HG02884 (cell line): Measurements from ENCODE around the gene USP37.

Experiments
- ATAC-seq: cut with Tn5 transposase; IDR thresholded peaks from one replicate; pipeline ENCODE4 v1.9.1; 2021; ENCODE audit warnings: mild to moderate bottlenecking, moderate library complexity; ENCODE audit not compliant: unreplicated experiment

The USP37 gene

GRCh38 chr2:218432676-218433365 lies 135.3 kb downstream of the USP37 start:
- ATAC-seq, result no peak

- ATAC-seq, result no peak
These were observed 136.3 kb downstream of the USP37 start for GRCh38 chr2:218431878-218432277.

GRCh38 chr2:218430721-218431120 lies 137.4 kb downstream of the USP37 start:
- ATAC-seq, result no peak

GRCh38 chr2:218429911-218430692 lies 138.0 kb downstream of the USP37 start:
- no peak for ATAC-seq

GRCh38 chr2:218428846-218429558 lies 139.1 kb downstream of the USP37 start:
- no peak for ATAC-seq

GRCh38 chr2:218427741-218428140 lies 140.4 kb downstream of the USP37 start:
- no peak for ATAC-seq

- ATAC-seq, result no peak
These were observed 142.6 kb downstream of the USP37 start for GRCh38 chr2:218425531-218425930.

- ATAC-seq, result no peak
These were observed 144.6 kb downstream of the USP37 start for GRCh38 chr2:218423584-218423983.

- no peak for ATAC-seq
These were observed 145.6 kb downstream of the USP37 start for GRCh38 chr2:218422403-218423086.

GRCh38 chr2:218421027-218421426 lies 147.1 kb downstream of the USP37 start:
- ATAC-seq, result no peak

- no peak for ATAC-seq
These were observed 148.4 kb downstream of the USP37 start for GRCh38 chr2:218419630-218420216.

GRCh38 chr2:218418717-218419458 lies 149.3 kb downstream of the USP37 start, which contains the start of gene VIL1:
VIL1 (plus strand) TSS chr2:218419123; CDS start chr2:218423779, 4,656 bp downstream.
- ATAC-seq, result no peak

- ATAC-seq, result no peak
These were observed 149.8 kb downstream of the USP37 start for GRCh38 chr2:218418321-218418716.

- no peak for ATAC-seq
These were observed 160.4 kb downstream of the USP37 start for GRCh38 chr2:218407717-218408116.

GRCh38 chr2:218406949-218407618 lies 161.1 kb downstream of the USP37 start:
- ATAC-seq, result no peak

- ATAC-seq, result peak; percentile 82
These were observed 161.8 kb downstream of the USP37 start for GRCh38 chr2:218406209-218406948.

GRCh38 chr2:218405746-218406208 lies 162.4 kb downstream of the USP37 start:
- peak; percentile 6 for ATAC-seq

- no peak for ATAC-seq
These were observed 162.9 kb downstream of the USP37 start for GRCh38 chr2:218405086-218405745.
